ENCODE data around the gene BCL2L2. TPM values are rescaled to one million over a fixed set of nuclear protein-coding genes. Genes with fewer than 3 reads are reported as not detected.

BCL2L2 gene
- total and polyA plus RNA-seq, 9 of the 15 experiments (the other 6 are each of a cell fraction or from before 2014, with no cell fraction given): 2.6 to 32.5 (median 14.7) TPM

DNA sequence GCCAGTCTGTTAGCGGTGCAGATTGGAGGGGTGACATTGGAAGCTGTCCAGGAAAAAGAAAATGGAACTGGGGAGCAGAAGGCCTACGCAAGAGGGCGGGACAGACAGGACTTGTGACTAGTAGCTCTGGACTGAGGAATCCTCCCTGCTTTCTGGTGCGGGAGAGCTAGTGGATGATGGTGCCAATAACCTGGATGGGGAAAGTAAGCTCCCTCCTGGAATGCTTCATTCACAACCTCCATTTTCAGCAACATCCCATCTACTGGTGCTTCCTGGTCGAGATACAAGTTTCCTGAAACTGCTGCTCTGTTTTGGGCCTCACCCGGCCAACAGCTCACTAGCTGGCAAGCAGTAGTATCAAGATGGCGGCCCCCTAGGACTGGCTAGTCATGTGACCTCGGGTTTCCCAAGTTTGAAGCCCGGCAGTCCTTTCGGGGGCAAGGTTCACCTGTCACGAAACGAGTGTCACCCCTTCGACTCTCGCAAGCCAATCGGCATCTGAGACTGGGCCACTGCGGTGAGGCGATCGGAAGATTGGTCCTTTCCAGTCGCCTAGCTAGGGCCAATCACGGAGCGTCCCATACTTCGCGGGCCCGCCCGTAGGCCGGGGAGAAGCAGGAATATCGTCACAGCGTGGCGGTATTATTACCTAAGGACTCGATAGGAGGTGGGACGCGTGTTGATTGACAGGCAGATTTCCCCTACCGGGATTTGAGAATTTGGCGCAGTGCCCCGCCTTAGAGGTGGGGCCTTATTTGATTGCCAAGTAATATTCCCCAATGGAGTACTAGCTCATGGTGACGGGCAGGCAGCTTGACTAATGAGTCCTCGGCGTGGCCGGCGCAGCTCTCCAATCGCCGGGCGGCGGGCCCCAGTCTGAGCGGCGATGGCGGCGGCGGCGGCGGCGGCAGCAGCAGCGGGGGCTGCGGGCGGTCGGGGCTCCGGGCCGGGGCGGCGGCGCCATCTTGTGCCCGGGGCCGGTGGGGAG, 14.2 kb downstream of the BCL2L2 start, which contains the start of gene PABPN1 (continued):
- TF ChIP-seq, protein P1, sequence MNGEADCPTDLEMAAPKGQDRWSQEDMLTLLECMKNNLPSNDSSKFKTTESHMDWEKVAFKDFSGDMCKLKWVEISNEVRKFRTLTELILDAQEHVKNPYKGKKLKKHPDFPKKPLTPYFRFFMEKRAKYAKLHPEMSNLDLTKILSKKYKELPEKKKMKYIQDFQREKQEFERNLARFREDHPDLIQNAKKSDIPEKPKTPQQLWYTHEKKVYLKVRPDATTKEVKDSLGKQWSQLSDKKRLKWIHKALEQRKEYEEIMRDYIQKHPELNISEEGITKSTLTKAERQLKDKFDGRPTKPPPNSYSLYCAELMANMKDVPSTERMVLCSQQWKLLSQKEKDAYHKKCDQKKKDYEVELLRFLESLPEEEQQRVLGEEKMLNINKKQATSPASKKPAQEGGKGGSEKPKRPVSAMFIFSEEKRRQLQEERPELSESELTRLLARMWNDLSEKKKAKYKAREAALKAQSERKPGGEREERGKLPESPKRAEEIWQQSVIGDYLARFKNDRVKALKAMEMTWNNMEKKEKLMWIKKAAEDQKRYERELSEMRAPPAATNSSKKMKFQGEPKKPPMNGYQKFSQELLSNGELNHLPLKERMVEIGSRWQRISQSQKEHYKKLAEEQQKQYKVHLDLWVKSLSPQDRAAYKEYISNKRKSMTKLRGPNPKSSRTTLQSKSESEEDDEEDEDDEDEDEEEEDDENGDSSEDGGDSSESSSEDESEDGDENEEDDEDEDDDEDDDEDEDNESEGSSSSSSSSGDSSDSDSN (IDR thresholded peaks at IDR 0.05; ENCODE audit: borderline replicate concordance in 1 of 2, low read depth in 2 of 2, low read length in 2 of 2): no peak
- TF ChIP-seq STAT5B (CRISPR knock-in tag; IDR thresholded peaks at IDR 0.05) (no peak), SMARCA5 (IDR thresholded peaks at IDR 0.05) (0 out of 2 replicates have a peak, but pooled peaks have one; percentile 22), COPS2 (conservative IDR thresholded peaks at IDR 0.05) (no peak)
- TF ChIP-seq, protein P2, sequence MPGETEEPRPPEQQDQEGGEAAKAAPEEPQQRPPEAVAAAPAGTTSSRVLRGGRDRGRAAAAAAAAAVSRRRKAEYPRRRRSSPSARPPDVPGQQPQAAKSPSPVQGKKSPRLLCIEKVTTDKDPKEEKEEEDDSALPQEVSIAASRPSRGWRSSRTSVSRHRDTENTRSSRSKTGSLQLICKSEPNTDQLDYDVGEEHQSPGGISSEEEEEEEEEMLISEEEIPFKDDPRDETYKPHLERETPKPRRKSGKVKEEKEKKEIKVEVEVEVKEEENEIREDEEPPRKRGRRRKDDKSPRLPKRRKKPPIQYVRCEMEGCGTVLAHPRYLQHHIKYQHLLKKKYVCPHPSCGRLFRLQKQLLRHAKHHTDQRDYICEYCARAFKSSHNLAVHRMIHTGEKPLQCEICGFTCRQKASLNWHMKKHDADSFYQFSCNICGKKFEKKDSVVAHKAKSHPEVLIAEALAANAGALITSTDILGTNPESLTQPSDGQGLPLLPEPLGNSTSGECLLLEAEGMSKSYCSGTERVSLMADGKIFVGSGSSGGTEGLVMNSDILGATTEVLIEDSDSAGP (CRISPR knock-in tag; IDR thresholded peaks at IDR 0.05): no peak
- TF ChIP-seq, protein P3, sequence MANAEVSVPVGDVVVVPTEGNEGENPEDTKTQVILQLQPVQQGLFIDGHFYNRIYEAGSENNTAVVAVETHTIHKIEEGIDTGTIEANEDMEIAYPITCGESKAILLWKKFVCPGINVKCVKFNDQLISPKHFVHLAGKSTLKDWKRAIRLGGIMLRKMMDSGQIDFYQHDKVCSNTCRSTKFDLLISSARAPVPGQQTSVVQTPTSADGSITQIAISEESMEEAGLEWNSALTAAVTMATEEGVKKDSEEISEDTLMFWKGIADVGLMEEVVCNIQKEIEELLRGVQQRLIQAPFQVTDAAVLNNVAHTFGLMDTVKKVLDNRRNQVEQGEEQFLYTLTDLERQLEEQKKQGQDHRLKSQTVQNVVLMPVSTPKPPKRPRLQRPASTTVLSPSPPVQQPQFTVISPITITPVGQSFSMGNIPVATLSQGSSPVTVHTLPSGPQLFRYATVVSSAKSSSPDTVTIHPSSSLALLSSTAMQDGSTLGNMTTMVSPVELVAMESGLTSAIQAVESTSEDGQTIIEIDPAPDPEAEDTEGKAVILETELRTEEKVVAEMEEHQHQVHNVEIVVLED (CRISPR knock-in tag; IDR thresholded peaks at IDR 0.05): no peak; the same call in 1 of the 2 replicates
- TF ChIP-seq, protein P4, sequence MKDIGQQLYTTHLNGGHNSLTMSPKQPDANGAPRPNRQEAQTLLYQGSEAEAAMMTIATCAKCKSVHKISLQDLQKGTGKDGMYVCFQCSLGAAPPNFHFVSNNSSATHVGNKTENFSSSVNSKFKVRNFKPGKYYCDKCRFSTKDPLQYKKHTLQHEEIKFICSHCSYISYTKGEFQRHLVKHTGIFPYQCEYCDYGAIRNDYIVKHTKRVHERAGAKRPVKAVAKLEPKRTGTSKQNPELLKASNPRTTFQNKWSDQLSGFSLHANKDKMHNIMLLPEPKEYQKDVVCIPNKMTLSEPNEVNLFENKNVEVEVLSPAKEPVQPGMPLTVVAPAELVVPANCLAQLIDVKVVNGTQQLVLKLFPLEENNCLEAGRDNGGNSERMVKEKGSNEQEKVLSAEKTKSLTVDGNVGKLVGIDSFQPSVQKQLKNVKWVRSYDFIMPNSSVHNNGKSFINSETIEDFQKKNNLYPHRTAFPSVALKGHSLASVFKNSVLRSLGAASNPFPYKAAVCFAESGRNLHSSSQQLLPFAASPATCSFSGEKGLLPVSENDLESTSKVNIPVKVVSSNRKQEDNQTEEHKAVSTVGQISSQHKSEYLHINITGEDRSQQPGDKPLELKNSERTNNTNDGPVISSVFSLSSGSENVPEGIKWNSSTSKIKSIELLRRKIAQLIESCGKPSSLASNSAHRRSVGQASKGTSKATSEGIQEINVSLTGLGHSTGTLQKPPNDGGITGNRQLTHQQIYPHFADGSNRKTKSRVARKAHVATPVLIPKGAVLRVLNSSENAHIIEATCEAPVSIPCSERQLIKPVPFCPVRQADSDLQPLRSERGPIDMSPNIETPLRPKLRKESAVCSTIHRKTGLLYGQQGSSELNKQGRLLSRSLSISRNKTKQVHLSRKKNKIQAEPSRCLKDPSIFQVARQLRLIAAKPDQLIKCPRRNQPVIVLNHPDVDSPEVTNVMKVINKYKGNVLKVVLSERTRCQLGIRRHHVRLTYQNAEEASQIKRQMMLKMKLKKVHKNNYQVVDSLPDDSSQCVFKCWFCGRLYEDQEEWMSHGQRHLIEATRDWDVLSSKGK (CRISPR knock-in tag; IDR thresholded peaks at IDR 0.05): no peak
- TF ChIP-seq, protein P5, sequence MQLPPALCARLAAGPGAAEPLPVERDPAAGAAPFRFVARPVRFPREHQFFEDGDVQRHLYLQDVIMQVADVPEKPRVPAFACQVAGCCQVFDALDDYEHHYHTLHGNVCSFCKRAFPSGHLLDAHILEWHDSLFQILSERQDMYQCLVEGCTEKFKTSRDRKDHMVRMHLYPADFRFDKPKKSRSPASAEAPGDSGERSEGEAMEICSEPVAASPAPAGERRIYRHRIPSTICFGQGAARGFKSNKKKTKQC (CRISPR knock-in tag; IDR thresholded peaks at IDR 0.05): 0 out of 2 replicates have a peak, but pooled peaks have one; percentile 15
- TF ChIP-seq, protein P6, sequence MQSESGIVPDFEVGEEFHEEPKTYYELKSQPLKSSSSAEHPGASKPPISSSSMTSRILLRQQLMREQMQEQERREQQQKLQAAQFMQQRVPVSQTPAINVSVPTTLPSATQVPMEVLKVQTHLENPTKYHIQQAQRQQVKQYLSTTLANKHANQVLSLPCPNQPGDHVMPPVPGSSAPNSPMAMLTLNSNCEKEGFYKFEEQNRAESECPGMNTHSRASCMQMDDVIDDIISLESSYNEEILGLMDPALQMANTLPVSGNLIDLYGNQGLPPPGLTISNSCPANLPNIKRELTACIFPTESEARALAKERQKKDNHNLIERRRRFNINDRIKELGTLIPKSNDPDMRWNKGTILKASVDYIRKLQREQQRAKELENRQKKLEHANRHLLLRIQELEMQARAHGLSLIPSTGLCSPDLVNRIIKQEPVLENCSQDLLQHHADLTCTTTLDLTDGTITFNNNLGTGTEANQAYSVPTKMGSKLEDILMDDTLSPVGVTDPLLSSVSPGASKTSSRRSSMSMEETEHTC (IDR thresholded peaks at IDR 0.05): 0 out of 2 replicates have a peak, but pooled peaks have one; percentile 61

Measured in K562 (cell line).